Measurements from ENCODE around the gene PNCK. TPM values are rescaled to one million over a fixed set of nuclear protein-coding genes. Genes with fewer than 3 reads are reported as not detected.

Gene PNCK
- total and polyA plus RNA-seq, 2 of the 13 experiments (the other 11 are each of a cell fraction or from before 2014, with no cell fraction given): 33.1 TPM; not detected in 1

GRCh38 chrX:153641627-153642026 is 32.0 kb downstream of the PNCK start (continued):
- no peak for TF ChIP-seq RAD51 (IDR thresholded peaks at IDR 0.05; ENCODE audit: borderline replicate concordance)
- TF ChIP-seq FOXA1 (IDR thresholded peaks at IDR 0.05): no peak
- TF ChIP-seq FOXA1 (CRISPR knock-in tag; IDR thresholded peaks at IDR 0.05): no peak
- TF ChIP-seq ZKSCAN8 (CRISPR knock-in tag; IDR thresholded peaks at IDR 0.05; ENCODE audit: borderline replicate concordance): no peak
- TF ChIP-seq ZFP37 (CRISPR knock-in tag; IDR thresholded peaks at IDR 0.05; ENCODE audit: borderline replicate concordance): no peak
- 0 out of 2 replicates have a peak, but pooled peaks have one; percentile 14 for TF ChIP-seq SOX5 (CRISPR knock-in tag; IDR thresholded peaks at IDR 0.05; ENCODE audit: borderline replicate concordance)
- no peak for TF ChIP-seq GABPA (IDR thresholded peaks at IDR 0.05; ENCODE audit: low read depth, low read length)
- TF ChIP-seq GABPA (CRISPR knock-in tag; IDR thresholded peaks at IDR 0.05; ENCODE audit: low read depth): no peak
- no peak for TF ChIP-seq ZNF382 (CRISPR knock-in tag; IDR thresholded peaks at IDR 0.05; ENCODE audit: borderline replicate concordance)
- TF ChIP-seq GMEB2 (CRISPR knock-in tag; IDR thresholded peaks at IDR 0.05; ENCODE audit: low read depth): no peak
- 0 out of 2 replicates have a peak, but pooled peaks have one; percentile 23 for TF ChIP-seq RARA (CRISPR knock-in tag; IDR thresholded peaks at IDR 0.05)
- 0 out of 2 replicates have a peak, but pooled peaks have one; percentile 11 for TF ChIP-seq POGK (CRISPR knock-in tag; conservative IDR thresholded peaks at IDR 0.05)
- TF ChIP-seq ZNF430 (CRISPR knock-in tag; IDR thresholded peaks at IDR 0.05): 0 out of 2 replicates have a peak, but pooled peaks have one; percentile 53
- TF ChIP-seq ZNF501 (CRISPR knock-in tag; IDR thresholded peaks at IDR 0.05): no peak
- TF ChIP-seq ZNF816 (CRISPR knock-in tag; IDR thresholded peaks at IDR 0.05; ENCODE audit: borderline replicate concordance): no peak
- TF ChIP-seq TERF1 (CRISPR knock-in tag; IDR thresholded peaks at IDR 0.05): no peak
- no peak for TF ChIP-seq NR1H2 (CRISPR knock-in tag; IDR thresholded peaks at IDR 0.05; ENCODE audit: borderline replicate concordance, low read depth)
- TF ChIP-seq MATR3 (CRISPR knock-in tag; IDR thresholded peaks at IDR 0.05): no peak
- TF ChIP-seq KDM1A (CRISPR knock-in tag; IDR thresholded peaks at IDR 0.05): 0 out of 2 replicates have a peak, but pooled peaks have one; percentile 35
- no peak for TF ChIP-seq ZNF777 (CRISPR knock-in tag; IDR thresholded peaks at IDR 0.05)
- TF ChIP-seq ZNF784 (CRISPR knock-in tag; IDR thresholded peaks at IDR 0.05; ENCODE audit: borderline replicate concordance): no peak
- TF ChIP-seq TAF15 (IDR thresholded peaks at IDR 0.05; ENCODE audit: low read depth, low read length, poor library complexity, severe bottlenecking): no peak
- TF ChIP-seq ZNF687 (CRISPR knock-in tag; IDR thresholded peaks at IDR 0.05): peak; percentile 22

All from HepG2 (cell line).